BJ (cell line): ENCODE results near the gene TTC16. TPM values are rescaled to one million over a fixed set of nuclear protein-coding genes. Genes with fewer than 3 reads are reported as not detected.

Experiments
- CTCF ChIA-PET: fragments of 350-600 bp; formaldehyde crosslinking; extraction: SDS; loops from one replicate; lab custom pipeline; 2021; ENCODE audit warnings: antibody characterized with exemption, inconsistent platforms; lab: Yijun Ruan, JAX
- POLR2A ChIA-PET: fragments of 300-600 bp; sonication (Branson Sonifier 250); formaldehyde crosslinking; extraction: SDS; loops from one replicate; lab custom pipeline; 2021; ENCODE audit warnings: antibody characterized with exemption; lab: Charles Lee
- DNase-seq: peaks from one replicate; pipeline ENCODE4 v3.0.0-alpha.2; 2011; ENCODE audit warnings: low read depth
- H3K27me3 ChIP-seq: 2 replicates; pipeline ENCODE4 v1.6.0; 2011; ENCODE audit warnings: low read length; ENCODE audit not compliant: control insufficient read depth, insufficient read depth
- H3K36me3 ChIP-seq: 2 replicates; pipeline ENCODE4 v1.5.1; 2011; ENCODE audit warnings: low read length; ENCODE audit not compliant: control insufficient read depth, insufficient read depth
- H3K4me3 ChIP-seq: 2 replicates; pipeline ENCODE4 v1.5.1; 2011; ENCODE audit warnings: low read depth, mild to moderate bottlenecking, control low read depth, low read length
- CTCF ChIP-seq: IDR thresholded peaks from 2 replicates; pipeline ENCODE4 v1.5.1; 2011; ENCODE audit warnings: low read depth, mild to moderate bottlenecking, control low read depth, inconsistent platforms, low read length, moderate library complexity; ENCODE audit not compliant: insufficient read depth
- polyA plus RNA-seq: library from polyadenylated mRNA; depleted of rRNA; stranded (reverse); fragments of >200 nt; gene quantifications from 2 replicates; pipeline ENCODE4 v1.2.3, GENCODE V29; 2011

Gene TTC16
- polyA plus RNA-seq, 1 experiment: 0.07 TPM

- TF ChIP-seq CTCF: no peak
- CTCF ChIA-PET: interaction anchor here (1.3 to 2.5 kb wide), 5 partner anchors 11 to 102 kb away, joined by 3 to 9 read pairs (median 5); partner anchors contain the start of genes CDK9, SH2D3C and TOR2A
These were observed 52.0 kb downstream of the TTC16 start for GRCh38 chr9:127767909-127768331.

DNA sequence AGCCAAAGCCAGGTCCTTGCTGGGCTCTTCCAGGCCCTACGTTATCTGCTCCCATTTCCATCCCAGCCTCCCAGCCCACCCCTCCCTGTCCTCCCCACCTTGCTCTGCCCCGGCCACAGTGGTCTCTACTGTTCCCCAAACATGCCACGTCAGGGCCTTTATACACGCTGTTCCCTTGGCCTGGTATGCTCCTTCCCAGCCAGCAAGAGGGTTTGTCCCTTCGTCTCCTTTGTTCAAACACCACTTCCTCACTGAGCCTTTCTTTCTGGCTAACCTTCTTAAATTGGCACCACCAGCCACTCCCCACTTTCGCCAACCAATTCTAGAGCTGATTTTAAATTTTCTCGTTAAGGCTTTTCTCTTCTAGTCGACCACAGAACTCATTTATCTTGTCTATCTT is 52.8 kb downstream of the TTC16 start:
- Histone ChIP-seq H3K4me3 (no peak overlapping the region), H3K36me3 (no peaks in the 10 kb centered on the region), H3K27me3 (peaks cover 3% of the 10 kb centered on the region; the same call in 1 of the 2 replicates)
- TF ChIP-seq CTCF: no peak
- CTCF ChIA-PET: interaction anchor here (1.3 kb wide), 1 partner anchor 102 kb away, joined by 3 read pairs; no protein-coding TSS in a partner anchor
- POLR2A ChIA-PET: no interaction called here
- no peak for DNase-seq

More at GRCh38 chr9:127767909-127768331, 52.0 kb downstream of the TTC16 start:
- DNase-seq: no peak
- Histone ChIP-seq H3K4me3 (no peak overlapping the region), H3K27me3 (peaks cover 4% of the 10 kb centered on the region), H3K36me3 (no peaks in the 10 kb centered on the region)
- POLR2A ChIA-PET: no interaction called here

- CTCF ChIA-PET: interaction anchor here (1.3 kb wide), 1 partner anchor 101 kb away, joined by 3 read pairs; no protein-coding TSS in a partner anchor
- Histone ChIP-seq H3K36me3 (no peaks in the 10 kb centered on the region), H3K4me3 (no peak overlapping the region), H3K27me3 (peaks cover 4% of the 10 kb centered on the region; the same call in 1 of the 2 replicates)
- POLR2A ChIA-PET: no interaction called here
- DNase-seq: no peak
- TF ChIP-seq CTCF: no peak
These were observed 53.2 kb downstream of the TTC16 start for GRCh38 chr9:127769101-127769500.

- no peak overlapping the region for H3K4me3 ChIP-seq
- DNase-seq: no peak
- ChIA-PET POLR2A (interaction anchor here (0.7 kb wide), 1 partner anchor 158 kb away, joined by 20 read pairs; no protein-coding TSS in a partner anchor), CTCF (interaction anchor here (1.3 to 2.0 kb wide), 2 partner anchors 11 to 83 kb away, joined by 3 to 6 read pairs; no protein-coding TSS in a partner anchor)
- peaks cover 7% of the 10 kb centered on the region; the same call in 1 of the 2 replicates for H3K27me3 ChIP-seq
- no peak for TF ChIP-seq CTCF
- H3K36me3 ChIP-seq: no peaks in the 10 kb centered on the region
These were observed 54.2 kb downstream of the TTC16 start for GRCh38 chr9:127769929-127770582.

GRCh38 chr9:127770583-127770904 is 54.7 kb downstream of the TTC16 start:
- TF ChIP-seq CTCF: no peak
- H3K36me3 ChIP-seq: no peaks in the 10 kb centered on the region
- no peak for DNase-seq
- H3K27me3 ChIP-seq: peaks cover 7% of the 10 kb centered on the region; the same call in 1 of the 2 replicates
- no peak overlapping the region for H3K4me3 ChIP-seq
- POLR2A ChIA-PET: no interaction called here
- CTCF ChIA-PET: interaction anchor here (0.8 to 2.0 kb wide), 5 partner anchors 11 to 185 kb away, joined by 3 to 10 read pairs (median 4); partner anchors contain the start of genes CDK9 and TOR2A
